Measurements from ENCODE around the gene TAF15.

DNA sequence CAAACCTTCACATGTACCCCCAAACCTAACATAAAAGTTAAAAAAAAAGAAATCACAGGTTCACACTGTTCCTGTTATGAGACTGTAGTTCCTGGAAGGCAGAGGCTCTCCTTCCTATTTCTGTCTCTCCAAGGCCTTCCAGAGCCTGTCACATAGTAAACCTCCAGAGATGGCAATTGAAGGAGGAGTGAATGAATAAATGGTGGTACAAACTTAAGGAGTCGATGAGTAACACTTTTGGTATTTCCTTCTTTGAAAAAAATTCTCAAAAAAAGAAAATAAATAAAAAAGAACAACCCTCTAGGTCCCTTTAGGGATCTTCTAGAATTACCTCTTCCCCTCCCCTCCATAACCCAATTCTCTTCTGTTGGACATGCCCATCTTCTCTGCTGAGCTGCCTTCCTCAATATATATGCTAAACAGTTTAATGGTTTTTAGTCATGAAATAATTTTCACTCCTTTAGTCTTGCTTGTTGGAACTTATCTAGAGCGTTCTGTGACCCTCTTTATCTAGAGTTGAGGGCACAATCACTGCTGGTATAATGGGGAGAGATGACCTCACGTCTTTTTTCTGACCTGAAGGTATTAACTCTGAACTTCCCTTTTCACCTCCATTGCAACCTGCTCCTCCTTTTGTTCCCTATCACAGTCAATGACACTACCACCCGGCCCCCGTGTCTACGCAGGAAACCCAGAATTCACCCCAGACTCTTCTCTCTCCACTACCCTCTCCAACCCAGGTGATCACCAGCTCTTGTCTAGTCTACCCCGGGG is 1.7 kb upstream of the TAF15 start:
- TF ChIP-seq, protein P1, sequence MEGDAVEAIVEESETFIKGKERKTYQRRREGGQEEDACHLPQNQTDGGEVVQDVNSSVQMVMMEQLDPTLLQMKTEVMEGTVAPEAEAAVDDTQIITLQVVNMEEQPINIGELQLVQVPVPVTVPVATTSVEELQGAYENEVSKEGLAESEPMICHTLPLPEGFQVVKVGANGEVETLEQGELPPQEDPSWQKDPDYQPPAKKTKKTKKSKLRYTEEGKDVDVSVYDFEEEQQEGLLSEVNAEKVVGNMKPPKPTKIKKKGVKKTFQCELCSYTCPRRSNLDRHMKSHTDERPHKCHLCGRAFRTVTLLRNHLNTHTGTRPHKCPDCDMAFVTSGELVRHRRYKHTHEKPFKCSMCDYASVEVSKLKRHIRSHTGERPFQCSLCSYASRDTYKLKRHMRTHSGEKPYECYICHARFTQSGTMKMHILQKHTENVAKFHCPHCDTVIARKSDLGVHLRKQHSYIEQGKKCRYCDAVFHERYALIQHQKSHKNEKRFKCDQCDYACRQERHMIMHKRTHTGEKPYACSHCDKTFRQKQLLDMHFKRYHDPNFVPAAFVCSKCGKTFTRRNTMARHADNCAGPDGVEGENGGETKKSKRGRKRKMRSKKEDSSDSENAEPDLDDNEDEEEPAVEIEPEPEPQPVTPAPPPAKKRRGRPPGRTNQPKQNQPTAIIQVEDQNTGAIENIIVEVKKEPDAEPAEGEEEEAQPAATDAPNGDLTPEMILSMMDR (conservative IDR thresholded peaks at IDR 0.05 in 1 of 2, IDR thresholded peaks at IDR 0.05 in 1 of 2; ENCODE audit: low read depth in 1 of 2, low read length in 2 of 2), result no peak
- TF ChIP-seq EZH2 (IDR thresholded peaks at IDR 0.05; ENCODE audit: low read length, missing control alignments), result no peak
